Measurements from ENCODE around the gene TPRG1L. TPM values are rescaled to one million over a fixed set of nuclear protein-coding genes. Genes with fewer than 3 reads are reported as not detected.

Gene TPRG1L
- total RNA-seq, 1 donor from 2014 or later: 33.7 TPM

DNA sequence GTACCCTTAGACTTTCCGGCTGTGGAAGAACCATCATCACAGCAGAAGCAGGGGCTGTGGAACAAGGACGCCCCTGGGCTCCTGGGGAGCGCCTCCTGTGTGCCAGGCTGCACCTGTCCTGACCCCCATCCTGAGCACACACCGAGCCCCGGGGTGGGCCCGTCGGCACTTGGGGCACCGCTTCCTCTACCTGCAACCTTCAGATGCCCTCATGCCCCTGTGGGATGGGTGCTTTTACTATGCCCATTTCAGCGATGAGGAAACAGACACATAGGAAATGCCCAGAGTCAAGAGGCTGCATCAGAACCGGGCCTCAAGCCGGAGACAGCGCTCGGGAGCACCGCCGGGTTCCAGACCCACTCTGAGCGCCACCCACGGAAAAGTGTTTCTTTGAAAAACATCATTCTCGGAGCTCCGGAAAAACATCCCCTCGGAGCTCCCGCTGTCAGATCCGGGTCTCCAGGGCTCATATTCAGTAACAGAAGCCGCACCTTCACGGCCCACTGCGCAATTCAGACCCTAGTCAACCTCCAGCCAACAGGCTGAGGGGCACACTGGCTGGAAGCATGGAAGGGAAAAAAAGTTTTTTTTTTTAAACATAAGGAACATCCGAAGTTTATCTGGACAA, 8.0 kb downstream of the TPRG1L start:
- Histone ChIP-seq H3K9me3 (ENCODE audit: insufficient read depth, low read depth, low read length) (no peaks in the 10 kb centered on the region), H3K9ac (ENCODE audit: low read length) (no peak overlapping the region), H3K79me2 (ENCODE audit: insufficient read depth, low read length) (no peaks in the 10 kb centered on the region), H3K4me3 (ENCODE audit: insufficient read depth, low read depth, low read length) (no peak overlapping the region), H2AFZ (ENCODE audit: low read depth, low read length) (no peak overlapping the region), H3K4me2 (ENCODE audit: low read length) (no peak overlapping the region), H3K27ac (ENCODE audit: low read depth, low read length) (no peak overlapping the region), H3K4me1 (ENCODE audit: insufficient read depth, low read length) (no peaks in the 10 kb centered on the region), H3K36me3 (ENCODE audit: insufficient read depth, low read length) (peaks cover 19% of the 10 kb centered on the region), H3K27me3 (ENCODE audit: insufficient read depth, low read length) (no peaks in the 10 kb centered on the region), H4K20me1 (ENCODE audit: insufficient read depth, low read length) (peaks cover 10% of the 10 kb centered on the region)
- TF ChIP-seq EZH2 (IDR thresholded peaks at IDR 0.05; ENCODE audit: insufficient read depth, low read length): no peak
- TF ChIP-seq, protein P1, sequence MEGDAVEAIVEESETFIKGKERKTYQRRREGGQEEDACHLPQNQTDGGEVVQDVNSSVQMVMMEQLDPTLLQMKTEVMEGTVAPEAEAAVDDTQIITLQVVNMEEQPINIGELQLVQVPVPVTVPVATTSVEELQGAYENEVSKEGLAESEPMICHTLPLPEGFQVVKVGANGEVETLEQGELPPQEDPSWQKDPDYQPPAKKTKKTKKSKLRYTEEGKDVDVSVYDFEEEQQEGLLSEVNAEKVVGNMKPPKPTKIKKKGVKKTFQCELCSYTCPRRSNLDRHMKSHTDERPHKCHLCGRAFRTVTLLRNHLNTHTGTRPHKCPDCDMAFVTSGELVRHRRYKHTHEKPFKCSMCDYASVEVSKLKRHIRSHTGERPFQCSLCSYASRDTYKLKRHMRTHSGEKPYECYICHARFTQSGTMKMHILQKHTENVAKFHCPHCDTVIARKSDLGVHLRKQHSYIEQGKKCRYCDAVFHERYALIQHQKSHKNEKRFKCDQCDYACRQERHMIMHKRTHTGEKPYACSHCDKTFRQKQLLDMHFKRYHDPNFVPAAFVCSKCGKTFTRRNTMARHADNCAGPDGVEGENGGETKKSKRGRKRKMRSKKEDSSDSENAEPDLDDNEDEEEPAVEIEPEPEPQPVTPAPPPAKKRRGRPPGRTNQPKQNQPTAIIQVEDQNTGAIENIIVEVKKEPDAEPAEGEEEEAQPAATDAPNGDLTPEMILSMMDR (IDR thresholded peaks at IDR 0.05; ENCODE audit: insufficient read depth, low read depth, low read length): no peak
- Mint-ChIP-seq H3K4me1 (ENCODE audit: low read depth, unreplicated experiment) (no peaks in the 10 kb centered on the region), H3K27me3 (ENCODE audit: low read depth, unreplicated experiment) (no peaks in the 10 kb centered on the region), H3K9me3 (ENCODE audit: unreplicated experiment) (no peaks in the 10 kb centered on the region), H3K4me3 (ENCODE audit: unreplicated experiment) (no peak overlapping the region), H3K27ac (ENCODE audit: unreplicated experiment) (no peak overlapping the region), H3K36me3 (ENCODE audit: low read depth, unreplicated experiment) (peaks cover 24% of the 10 kb centered on the region)
- FAIRE-seq (no peak), DNase-seq (ENCODE audit: low read depth) (no peak)

DNA sequence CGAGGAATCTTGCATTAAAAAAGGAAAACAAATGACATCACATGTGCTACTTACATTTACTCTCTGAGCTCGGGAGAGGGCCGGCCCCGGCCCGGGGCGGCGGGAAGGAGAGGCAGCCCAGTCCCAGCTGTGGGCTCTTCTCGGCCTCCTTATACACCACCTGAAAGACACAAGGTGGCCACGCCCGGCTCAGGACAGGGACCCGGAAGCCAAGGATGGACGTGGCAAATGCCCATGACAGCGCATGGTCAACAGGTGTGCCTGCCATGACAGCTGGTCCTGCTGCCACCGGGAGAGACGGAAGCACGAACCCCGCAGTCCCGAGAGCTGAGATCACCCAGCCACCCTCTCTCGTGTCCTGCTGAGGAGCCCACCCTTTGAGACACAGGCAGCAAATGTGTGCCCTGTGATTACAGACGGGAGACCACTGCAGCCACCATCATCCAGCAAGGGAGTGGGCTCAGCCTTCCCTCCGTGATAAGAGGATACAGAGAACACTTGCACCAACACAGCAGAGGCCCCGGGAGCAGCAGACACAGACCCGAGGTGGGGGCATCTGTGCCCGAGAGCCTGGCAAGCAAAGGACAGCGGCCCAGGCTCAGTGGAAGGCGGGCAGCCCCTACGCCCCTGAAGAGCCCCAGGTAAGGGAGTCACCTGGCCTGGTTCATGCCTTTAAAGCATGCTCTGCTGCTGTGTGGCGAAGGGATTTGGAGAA, 8.7 kb downstream of the TPRG1L start:
- Histone ChIP-seq H3K4me2 (ENCODE audit: low read length) (no peak overlapping the region), H3K4me1 (ENCODE audit: insufficient read depth, low read length) (no peaks in the 10 kb centered on the region), H3K4me3 (ENCODE audit: insufficient read depth, low read depth, low read length) (no peak overlapping the region), H3K79me2 (ENCODE audit: insufficient read depth, low read length) (no peaks in the 10 kb centered on the region), H3K36me3 (ENCODE audit: insufficient read depth, low read length) (peaks cover 15% of the 10 kb centered on the region), H3K27me3 (ENCODE audit: insufficient read depth, low read length) (no peaks in the 10 kb centered on the region), H3K9ac (ENCODE audit: low read length) (no peak overlapping the region), H3K27ac (ENCODE audit: low read depth, low read length) (no peak overlapping the region), H4K20me1 (ENCODE audit: insufficient read depth, low read length) (peaks cover 10% of the 10 kb centered on the region), H2AFZ (ENCODE audit: low read depth, low read length) (no peak overlapping the region), H3K9me3 (ENCODE audit: insufficient read depth, low read depth, low read length) (no peaks in the 10 kb centered on the region)
- H3K4me1 Mint-ChIP-seq (ENCODE audit: low read depth, unreplicated experiment): peaks cover under 1% of the 10 kb centered on the region
- no peaks in the 10 kb centered on the region for H3K9me3 Mint-ChIP-seq (ENCODE audit: unreplicated experiment)
- H3K27me3 Mint-ChIP-seq (ENCODE audit: low read depth, unreplicated experiment): no peaks in the 10 kb centered on the region
- peaks cover 27% of the 10 kb centered on the region for H3K36me3 Mint-ChIP-seq (ENCODE audit: low read depth, unreplicated experiment)
- no peak overlapping the region for H3K27ac Mint-ChIP-seq (ENCODE audit: unreplicated experiment)
- H3K4me3 Mint-ChIP-seq (ENCODE audit: unreplicated experiment): no peak overlapping the region
- FAIRE-seq: no peak
- TF ChIP-seq, protein P1 (IDR thresholded peaks at IDR 0.05; ENCODE audit: insufficient read depth, low read depth, low read length): no peak
- TF ChIP-seq EZH2 (IDR thresholded peaks at IDR 0.05; ENCODE audit: insufficient read depth, low read length): no peak
- no peak for DNase-seq (ENCODE audit: low read depth)
